Activated B cell treated with CpG ODN at 0.5 μM for 24 hours (primary cell): ENCODE measurements around the gene APBB2. TPM values are rescaled to one million over a fixed set of nuclear protein-coding genes. Genes with fewer than 3 reads are reported as not detected.

Experiments
- ATAC-seq: fragments of 200-7000 bp; cut with Tn5 transposase; one replicate; pipeline ENCODE4 v1.10.0; 2021; ENCODE audit warnings: low read depth, mild to moderate bottlenecking, moderate library complexity
- CTCF ChIA-PET: fragments of 350-600 bp; sonication (Branson Sonifier 250); formaldehyde crosslinking; loops from one replicate; lab custom pipeline; 2021; ENCODE audit warnings: antibody characterized with exemption; lab: Charles Lee
- POLR2A ChIA-PET: fragments of 350-600 bp; sonication (Branson Sonifier 250); formaldehyde crosslinking; loops from one replicate; lab custom pipeline; 2021; ENCODE audit warnings: antibody characterized with exemption; lab: Charles Lee
- DNase-seq: peaks from one replicate; pipeline ENCODE4 v3.0.0; 2022
- H3K27ac Mint-ChIP-seq: one replicate; pipeline ENCODE4 v1.8.0; 2020; ENCODE audit warnings: mixed read lengths
- H3K27me3 Mint-ChIP-seq: one replicate; pipeline ENCODE4 v1.8.0; 2021; ENCODE audit warnings: mixed read lengths
- H3K36me3 Mint-ChIP-seq: one replicate; pipeline ENCODE4 v1.8.0; 2021; ENCODE audit warnings: low read depth, mixed read lengths
- H3K4me1 Mint-ChIP-seq: one replicate; pipeline ENCODE4 v1.8.0; 2021; ENCODE audit warnings: mixed read lengths
- H3K4me3 Mint-ChIP-seq: one replicate; pipeline ENCODE4 v1.8.0; 2020; ENCODE audit warnings: mild to moderate bottlenecking, mixed read lengths
- H3K9me3 Mint-ChIP-seq: one replicate; pipeline ENCODE4 v1.8.0; 2020; ENCODE audit warnings: mixed read lengths
- CTCF ChIP-seq: fragments of 200-600 bp; IDR thresholded peaks from one replicate; pipeline ENCODE4 v1.8.0; 2022; ENCODE audit warnings: antibody characterized with exemption, mild to moderate bottlenecking
- intact Hi-C: fragments of 100-400 bp; cut with micrococcal nuclease; formaldehyde crosslinking; loops from one replicate; pipeline ENCODE4 v1.15.1; 2024
- total RNA-seq: library from RNA; stranded (reverse); gene quantifications from 2 replicates; pipeline ENCODE4 v1.2.3, GENCODE V29; 2022

APBB2 gene
- total RNA-seq, 1 donor from 2014 or later: 3.7 TPM

- DNase-seq (no peak), ATAC-seq (no peak)
- intact Hi-C loops: no loop called here
- no peaks in the 10 kb centered on the region for H3K9me3 Mint-ChIP-seq
- no peak overlapping the region for H3K4me3 Mint-ChIP-seq
- no peaks in the 10 kb centered on the region for H3K36me3 Mint-ChIP-seq
- no peak overlapping the region for H3K27ac Mint-ChIP-seq
- TF ChIP-seq CTCF: no peak
- no peaks in the 10 kb centered on the region for H3K27me3 Mint-ChIP-seq
- H3K4me1 Mint-ChIP-seq: no peaks in the 10 kb centered on the region
- ChIA-PET CTCF (no interaction called here), POLR2A (no interaction called here)
Observed at GRCh38 chr4:40890764-40891163, 323.6 kb downstream of the APBB2 start.

GRCh38 chr4:40890199-40890598 is 324.1 kb downstream of the APBB2 start:
- no peaks in the 10 kb centered on the region for H3K27me3 Mint-ChIP-seq
- H3K9me3 Mint-ChIP-seq: no peaks in the 10 kb centered on the region
- TF ChIP-seq CTCF: no peak
- DNase-seq: no peak
- H3K4me1 Mint-ChIP-seq: no peaks in the 10 kb centered on the region
- H3K36me3 Mint-ChIP-seq: no peaks in the 10 kb centered on the region
- intact Hi-C loops: no loop called here
- POLR2A ChIA-PET: no interaction called here
- ATAC-seq: no peak
- no peak overlapping the region for H3K27ac Mint-ChIP-seq
- no peak overlapping the region for H3K4me3 Mint-ChIP-seq
- CTCF ChIA-PET: interaction anchor here (0.8 kb wide), 1 partner anchor 18 kb away, joined by 3 read pairs; no protein-coding TSS in a partner anchor

GRCh38 chr4:40888933-40889332 is 325.4 kb downstream of the APBB2 start:
- Mint-ChIP-seq H3K27ac (no peak overlapping the region), H3K27me3 (no peaks in the 10 kb centered on the region), H3K36me3 (no peaks in the 10 kb centered on the region), H3K9me3 (no peaks in the 10 kb centered on the region), H3K4me1 (no peaks in the 10 kb centered on the region), H3K4me3 (no peak overlapping the region)
- ChIA-PET CTCF (interaction anchor here (1.4 kb wide), 1 partner anchor 9 kb away, joined by 6 read pairs; no protein-coding TSS in a partner anchor), POLR2A (no interaction called here)
- intact Hi-C loops: no loop called here
- TF ChIP-seq CTCF: no peak
- no peak for DNase-seq
- ATAC-seq: no peak

GRCh38 chr4:40887764-40888131 is 326.6 kb downstream of the APBB2 start:
- no peaks in the 10 kb centered on the region for H3K9me3 Mint-ChIP-seq
- H3K27me3 Mint-ChIP-seq: peaks cover 2% of the 10 kb centered on the region
- TF ChIP-seq CTCF: no peak
- H3K36me3 Mint-ChIP-seq: no peaks in the 10 kb centered on the region
- ChIA-PET POLR2A (interaction anchor here (0.7 kb wide), 1 partner anchor 87 kb away, joined by 3 read pairs; no protein-coding TSS in a partner anchor), CTCF (no interaction called here)
- ATAC-seq: no peak
- H3K27ac Mint-ChIP-seq: no peak overlapping the region
- intact Hi-C loops: no loop called here
- no peak overlapping the region for H3K4me3 Mint-ChIP-seq
- no peaks in the 10 kb centered on the region for H3K4me1 Mint-ChIP-seq
- no peak for DNase-seq

- TF ChIP-seq CTCF: no peak
Observed at GRCh38 chr4:40886931-40887763, 327.2 kb downstream of the APBB2 start.

More at GRCh38 chr4:40886931-40887763, 327.2 kb downstream of the APBB2 start:
- H3K36me3 Mint-ChIP-seq: no peaks in the 10 kb centered on the region
- no peaks in the 10 kb centered on the region for H3K9me3 Mint-ChIP-seq
- H3K4me3 Mint-ChIP-seq: no peak overlapping the region
- no peak for DNase-seq
- POLR2A ChIA-PET: interaction anchor here (0.7 kb wide), 1 partner anchor 87 kb away, joined by 3 read pairs; no protein-coding TSS in a partner anchor
- intact Hi-C loops: no loop called here
- H3K27me3 Mint-ChIP-seq: peaks cover 6% of the 10 kb centered on the region
- no peak for ATAC-seq
- CTCF ChIA-PET: no interaction called here
- H3K27ac Mint-ChIP-seq: no peak overlapping the region
- H3K4me1 Mint-ChIP-seq: no peaks in the 10 kb centered on the region
